Stimulated activated naive CD8-positive, alpha-beta T cell treated with anti-CD3 and anti-CD28 coated beads, Interleukin-15, Interleukin-2, amounts not matched to agents 100 U/mL and 50 U/mL, for 24 hours (primary cell): ENCODE data around the gene TMEM17.
A peak's percentile ranks its signal among the peaks of the same experiment; 100 is the strongest.

Source experiments
- ATAC-seq: fragments of 150-1000 bp; cut with Tn5 transposase; one replicate; pipeline ENCODE4 v1.10.0; 2021
- DNase-seq: peaks from one replicate; pipeline ENCODE4 v3.0.0; 2021

The TMEM17 gene

GRCh38 chr2:62472312-62472711, 33.7 kb downstream of the TMEM17 start:
- DNase-seq = no peak
- ATAC-seq = no peak

- DNase-seq (no peak), ATAC-seq (no peak)
Observed at GRCh38 chr2:62471816-62472215, 34.2 kb downstream of the TMEM17 start.

- DNase-seq = no peak
- ATAC-seq = no peak
Observed at GRCh38 chr2:62471404-62471803, 34.6 kb downstream of the TMEM17 start.

- no peak for DNase-seq
- no peak for ATAC-seq
Observed at GRCh38 chr2:62469548-62469947, 36.4 kb downstream of the TMEM17 start.

- DNase-seq (no peak), ATAC-seq (no peak)
Observed at GRCh38 chr2:62469114-62469513, 36.9 kb downstream of the TMEM17 start.

- ATAC-seq (no peak), DNase-seq (no peak)
Observed at GRCh38 chr2:62467475-62468321, 38.3 kb downstream of the TMEM17 start.

GRCh38 chr2:62467100-62467474, 38.9 kb downstream of the TMEM17 start:
- ATAC-seq = no peak

GRCh38 chr2:62466503-62466854, 39.5 kb downstream of the TMEM17 start:
- DNase-seq = no peak
- ATAC-seq = no peak

More at GRCh38 chr2:62467100-62467474, 38.9 kb downstream of the TMEM17 start:
- DNase-seq = no peak

- DNase-seq (no peak), ATAC-seq (no peak)
Observed at GRCh38 chr2:62465741-62466502, 40.1 kb downstream of the TMEM17 start.

GRCh38 chr2:62465039-62465740, 40.8 kb downstream of the TMEM17 start:
- ATAC-seq = no peak
- no peak for DNase-seq

GRCh38 chr2:62464221-62465007, 41.6 kb downstream of the TMEM17 start:
- DNase-seq = no peak
- no peak for ATAC-seq

GRCh38 chr2:62462211-62462610, 43.8 kb downstream of the TMEM17 start:
- ATAC-seq (no peak), DNase-seq (no peak)

- ATAC-seq (no peak), DNase-seq (no peak)
Observed at GRCh38 chr2:62461707-62462106, 44.3 kb downstream of the TMEM17 start.

GRCh38 chr2:62461017-62461553, 44.9 kb downstream of the TMEM17 start:
- DNase-seq (no peak), ATAC-seq (no peak)

- ATAC-seq = no peak
Observed at GRCh38 chr2:62460175-62460574, 45.8 kb downstream of the TMEM17 start.

GRCh38 chr2:62459672-62460071, 46.3 kb downstream of the TMEM17 start:
- ATAC-seq (no peak), DNase-seq (no peak)

More at GRCh38 chr2:62460175-62460574, 45.8 kb downstream of the TMEM17 start:
- no peak for DNase-seq

GRCh38 chr2:62459106-62459505, 46.9 kb downstream of the TMEM17 start:
- ATAC-seq (no peak), DNase-seq (no peak)

- ATAC-seq (no peak), DNase-seq (no peak)
Observed at GRCh38 chr2:62458671-62459081, 47.3 kb downstream of the TMEM17 start.

GRCh38 chr2:62458206-62458641, 47.8 kb downstream of the TMEM17 start:
- ATAC-seq = no peak
- DNase-seq = no peak

- DNase-seq (no peak), ATAC-seq (no peak)
Observed at GRCh38 chr2:62457556-62457955, 48.4 kb downstream of the TMEM17 start.

GRCh38 chr2:62456721-62457539, 49.1 kb downstream of the TMEM17 start:
- ATAC-seq = peak; percentile 86
- DNase-seq = peak; percentile 82
